ENCODE results near the gene CNGA2.

The CNGA2 gene

DNA sequence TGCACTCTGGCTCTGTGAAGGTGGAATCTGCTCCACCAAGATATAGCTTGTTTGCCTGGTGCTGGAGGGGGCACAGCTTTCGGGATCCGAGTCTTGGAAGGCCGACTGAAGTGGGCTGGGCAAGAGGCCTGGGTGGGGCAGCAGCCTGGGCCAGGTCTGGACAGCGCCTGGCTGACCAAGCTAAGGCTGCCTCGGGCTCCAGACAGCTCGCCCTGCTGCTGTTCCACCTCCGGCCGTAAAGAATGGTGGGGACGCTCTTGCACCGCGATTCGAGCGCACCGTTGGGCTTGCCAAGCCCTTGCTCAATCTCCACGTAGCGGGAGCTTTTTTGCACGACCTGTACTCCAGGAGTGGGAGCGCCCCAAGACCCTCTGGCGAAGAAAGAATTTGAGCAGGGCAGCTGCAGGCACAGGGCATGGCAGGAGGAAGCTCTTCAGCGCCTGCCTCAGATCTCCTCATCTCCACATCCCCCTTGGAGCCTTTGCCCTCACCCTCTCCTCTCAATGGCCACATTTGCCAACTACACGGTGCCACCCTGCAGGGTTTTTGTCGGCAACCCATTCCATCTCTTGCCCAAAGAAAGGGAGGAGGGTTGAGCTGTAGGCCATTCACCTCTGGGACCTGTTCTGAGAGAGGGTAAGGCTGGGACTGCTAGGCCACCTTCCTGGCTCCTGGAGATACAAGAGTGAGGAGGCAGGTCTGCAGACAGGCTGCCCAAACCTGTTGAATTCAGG lies 18.9 kb downstream of the CNGA2 start:
- CTCF ChIA-PET: interaction anchor here (0.5 to 1.6 kb wide), 20 partner anchors 9 to 1067 kb away, joined by 3 to 18 read pairs (median 3); no protein-coding TSS in a partner anchor
- TF ChIP-seq CTCF (conservative IDR thresholded peaks at IDR 0.05; ENCODE audit: low read depth): peak; percentile 78
- DNase-seq (ENCODE audit: low spot score): peak; percentile 61
- H3K27ac ChIP-seq: peak overlapping the region; percentile 94
- POLR2A ChIA-PET (ENCODE audit: low non-redundant PET): no interaction called here

- CTCF ChIA-PET: interaction anchor here (0.5 to 1.6 kb wide), 17 partner anchors 10 to 1065 kb away, joined by 3 to 18 read pairs (median 3); no protein-coding TSS in a partner anchor
- POLR2A ChIA-PET (ENCODE audit: low non-redundant PET): no interaction called here
- DNase-seq (ENCODE audit: low spot score): peak; percentile 69
- H3K27ac ChIP-seq: peak overlapping the region; percentile 94
- TF ChIP-seq CTCF (conservative IDR thresholded peaks at IDR 0.05; ENCODE audit: low read depth): no peak
These were observed 19.5 kb downstream of the CNGA2 start for GRCh38 chrX:151754047-151754429.

- peak overlapping the region; percentile 94 for H3K27ac ChIP-seq
- CTCF ChIA-PET: interaction anchor here (0.6 to 1.0 kb wide), 2 partner anchors 11 to 434 kb away, joined by 3 read pairs; no protein-coding TSS in a partner anchor
- no peak for TF ChIP-seq CTCF (conservative IDR thresholded peaks at IDR 0.05; ENCODE audit: low read depth)
- DNase-seq (ENCODE audit: low spot score): peak; percentile 36
- POLR2A ChIA-PET (ENCODE audit: low non-redundant PET): interaction anchor here (0.5 kb wide), 1 partner anchor 218 kb away, joined by 3 read pairs; no protein-coding TSS in a partner anchor
These were observed 20.2 kb downstream of the CNGA2 start for GRCh38 chrX:151754641-151755215.

- ChIA-PET CTCF (no interaction called here), POLR2A (ENCODE audit: low non-redundant PET) (no interaction called here)
- no peak overlapping the region for H3K27ac ChIP-seq
- TF ChIP-seq CTCF (conservative IDR thresholded peaks at IDR 0.05; ENCODE audit: low read depth): no peak
- no peak for DNase-seq (ENCODE audit: low spot score)
These were observed 24.6 kb downstream of the CNGA2 start for GRCh38 chrX:151759041-151759708.

DNA sequence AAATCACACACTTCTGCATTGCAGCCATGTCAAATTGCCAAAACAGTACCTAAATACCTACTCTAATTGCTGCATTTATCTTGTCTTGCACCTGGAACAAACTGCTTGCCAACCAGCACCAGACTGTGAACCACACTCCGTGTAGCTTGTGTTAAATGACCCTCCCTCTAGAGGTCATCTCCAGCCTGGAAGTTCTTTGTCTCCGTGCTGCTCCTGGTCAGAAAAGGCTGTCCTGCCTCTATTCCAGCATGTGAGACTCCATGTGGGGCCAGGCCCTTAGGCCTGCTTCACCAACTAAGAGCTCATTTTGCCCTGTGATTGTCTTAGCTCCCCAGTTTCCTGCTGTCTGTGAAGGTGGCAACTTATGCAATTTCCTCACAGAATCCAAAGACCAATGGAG lies 28.3 kb downstream of the CNGA2 start:
- no peak for DNase-seq (ENCODE audit: low spot score)
- H3K27ac ChIP-seq: no peak overlapping the region
- ChIA-PET POLR2A (ENCODE audit: low non-redundant PET) (no interaction called here), CTCF (interaction anchor here (0.8 kb wide), 1 partner anchor 15 kb away, joined by 5 read pairs; no protein-coding TSS in a partner anchor)
- TF ChIP-seq CTCF (conservative IDR thresholded peaks at IDR 0.05; ENCODE audit: low read depth): no peak

GRCh38 chrX:151763711-151764110 lies 29.2 kb downstream of the CNGA2 start:
- TF ChIP-seq CTCF (conservative IDR thresholded peaks at IDR 0.05; ENCODE audit: low read depth): no peak
- DNase-seq (ENCODE audit: low spot score): no peak
- POLR2A ChIA-PET (ENCODE audit: low non-redundant PET): no interaction called here
- H3K27ac ChIP-seq: no peak overlapping the region
- CTCF ChIA-PET: no interaction called here
